ENCODE results near the gene WNK1.
"Not testable (repeated sequence)": the region's sequence is repeated elsewhere in the genome, so short reads cannot be mapped to it uniquely, and the experiment has no call there.

WNK1 gene

DNA sequence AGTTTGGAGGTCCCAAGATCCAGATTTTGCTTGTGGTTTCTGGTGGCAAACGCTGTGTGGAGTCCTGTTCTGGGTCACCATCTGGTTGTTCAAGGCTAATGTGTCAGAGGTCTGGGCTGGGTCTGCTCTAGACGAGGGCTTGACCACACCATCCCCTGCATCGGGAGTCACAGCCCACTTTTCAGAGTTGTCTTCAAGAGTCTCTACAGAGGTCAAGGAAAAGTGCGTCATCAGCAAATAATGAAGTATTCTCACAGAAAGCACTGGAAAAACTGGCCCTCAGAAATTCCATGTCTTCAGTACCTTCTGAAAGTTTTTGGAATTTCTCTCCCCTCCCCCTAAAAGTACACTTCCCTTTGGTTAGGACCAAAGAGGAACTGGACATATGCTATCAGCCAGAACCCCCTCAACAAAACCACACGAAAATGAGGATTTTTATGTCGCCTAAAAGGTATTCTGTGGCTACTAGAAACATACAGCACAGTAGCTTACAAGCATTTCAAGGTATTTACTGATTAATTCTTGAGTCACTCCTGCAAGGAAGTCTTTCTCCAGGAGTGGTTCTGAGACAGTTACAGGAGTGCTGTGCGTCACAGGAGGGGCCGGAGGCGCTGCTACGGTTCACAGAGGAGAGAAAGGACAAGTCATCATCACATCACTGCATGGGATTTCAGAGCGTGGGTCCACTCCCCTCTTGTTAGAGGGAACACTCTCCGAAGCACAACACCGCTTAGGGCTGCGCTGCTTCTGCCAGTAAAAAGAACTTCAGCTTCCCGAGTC lies 161.7 kb downstream of the WNK1 start:
- DNase-seq: no peak

DNA sequence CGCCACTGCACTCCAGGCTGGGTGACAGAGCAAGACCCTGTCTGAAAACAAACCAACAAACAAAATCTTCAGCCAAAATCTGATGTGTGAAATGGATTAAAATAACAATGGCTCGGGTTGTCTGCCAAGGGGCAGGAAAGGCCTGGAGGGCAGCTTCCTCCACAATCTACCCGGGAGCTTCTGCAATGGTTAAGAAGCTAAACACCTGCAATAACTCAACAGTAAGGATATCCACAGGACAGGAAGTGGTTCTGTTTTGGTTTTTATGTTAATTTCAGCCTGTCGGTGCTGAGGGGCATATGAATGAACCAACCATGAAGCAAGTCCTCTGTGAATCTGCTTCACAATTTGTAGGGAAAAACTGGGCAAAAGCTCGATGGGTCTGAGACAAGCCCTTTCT lies 162.7 kb downstream of the WNK1 start:
- DNase-seq: no peak

DNA sequence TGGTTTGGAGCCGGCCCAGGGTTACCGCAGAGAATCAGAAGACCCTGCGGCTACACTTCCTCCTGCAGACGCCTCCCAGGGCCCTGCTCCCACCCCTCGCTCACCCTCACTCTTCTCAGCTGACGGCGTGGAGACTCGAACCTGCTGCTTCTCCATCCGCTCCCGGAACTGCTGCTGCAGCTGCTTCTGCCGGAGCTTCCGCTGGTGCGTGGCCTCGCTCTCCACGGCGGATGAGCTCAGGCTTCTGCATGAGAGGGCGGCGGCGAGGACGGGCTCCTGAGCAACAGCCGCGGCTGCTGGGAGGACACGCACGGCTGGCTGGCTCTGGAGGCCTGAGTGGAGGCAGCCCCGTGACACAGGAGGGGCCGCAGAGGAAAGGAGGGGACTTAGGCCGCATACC lies 163.9 kb downstream of the WNK1 start:
- DNase-seq: peak; percentile 19

DNA sequence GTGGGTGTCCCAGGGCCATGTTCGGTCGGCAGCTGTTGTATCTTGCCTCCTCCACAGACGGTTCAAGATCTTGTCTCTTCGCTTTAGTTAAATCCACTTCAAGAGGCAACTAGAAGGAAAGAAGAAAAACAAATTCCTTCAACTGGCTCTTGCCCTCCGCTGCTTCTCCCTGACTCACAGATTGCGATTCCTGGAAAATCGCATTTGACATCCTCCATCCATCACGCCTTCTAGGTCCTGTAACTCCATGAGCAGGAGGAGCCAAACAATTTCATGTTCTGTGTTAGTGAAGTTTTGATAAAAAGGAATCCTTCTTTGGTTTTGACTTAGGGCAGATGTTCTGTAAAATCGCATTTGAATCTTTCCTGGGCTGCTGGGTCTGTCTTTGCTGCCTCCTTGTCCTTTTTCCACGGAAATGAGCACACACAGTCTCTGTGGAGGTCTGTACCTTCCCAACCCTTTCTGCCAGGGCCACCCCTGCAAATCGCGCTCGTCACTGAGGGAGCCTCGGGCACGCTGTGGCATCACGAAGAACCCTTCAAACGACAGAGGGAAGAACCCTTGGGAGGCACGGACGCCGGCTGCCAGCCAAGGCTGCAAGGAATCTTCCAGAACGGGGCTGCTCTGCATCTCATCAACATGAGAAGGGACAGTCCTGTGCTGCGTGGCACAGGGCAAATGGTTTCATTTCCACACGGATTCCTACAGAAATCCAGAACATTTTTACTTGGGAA lies 164.5 kb downstream of the WNK1 start:
- no peak for DNase-seq

DNA sequence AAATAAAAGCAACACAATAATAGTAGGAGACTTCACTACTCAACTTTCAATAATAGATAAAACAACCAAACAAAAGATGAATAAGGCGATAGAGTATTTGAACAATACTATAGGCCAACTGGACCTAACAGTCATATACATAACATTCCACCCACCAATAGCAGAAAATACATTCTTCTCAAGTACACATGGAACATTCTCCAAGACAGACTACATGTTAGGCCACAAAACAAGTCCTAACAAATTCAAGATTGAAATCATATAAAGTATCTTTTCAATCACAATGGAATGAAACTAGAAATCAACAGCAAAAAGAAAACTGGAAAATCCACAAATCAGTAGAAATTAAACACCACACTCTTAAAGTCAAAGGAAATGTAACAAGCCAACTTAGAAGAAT lies 168.3 kb downstream of the WNK1 start:
- no peak for DNase-seq

DNA sequence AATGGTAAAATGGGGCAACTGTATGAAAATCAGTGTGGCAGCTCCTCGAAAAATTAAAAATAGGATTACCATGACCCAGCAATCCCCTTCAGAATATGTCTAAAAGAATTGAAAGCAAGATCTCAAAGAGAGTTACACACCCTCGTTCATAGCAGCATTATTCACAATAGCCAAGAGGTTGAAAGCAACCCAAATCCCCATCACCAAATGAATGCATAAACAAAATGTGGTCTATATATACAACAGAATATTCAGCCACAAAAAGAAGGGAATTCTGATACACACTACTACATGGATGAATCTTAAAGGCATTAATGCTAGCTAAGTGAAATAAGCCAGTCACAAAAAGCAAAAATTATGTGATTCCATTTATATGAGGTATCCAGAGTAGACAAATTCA lies 169.9 kb downstream of the WNK1 start:
- no peak for DNase-seq

DNA sequence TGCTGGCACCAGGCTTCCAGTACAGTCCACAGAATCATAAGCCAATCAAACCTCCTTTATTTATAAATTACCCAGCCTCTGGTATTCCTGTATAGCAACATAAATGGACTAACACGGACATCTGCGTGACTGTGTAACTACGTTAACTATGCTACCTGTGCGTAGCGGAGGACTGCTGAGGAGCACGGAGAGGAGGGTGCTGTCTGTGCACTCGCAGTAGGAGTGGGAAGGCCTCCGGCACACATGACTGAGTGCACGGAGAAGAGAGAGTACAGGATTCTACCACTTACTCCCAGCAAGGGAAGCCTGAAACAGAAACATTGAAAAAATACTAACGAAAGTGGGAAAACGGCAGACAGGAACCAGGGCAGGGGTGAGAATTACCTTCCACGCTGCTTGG lies 174.3 kb downstream of the WNK1 start:
- DNase-seq: no peak

DNA sequence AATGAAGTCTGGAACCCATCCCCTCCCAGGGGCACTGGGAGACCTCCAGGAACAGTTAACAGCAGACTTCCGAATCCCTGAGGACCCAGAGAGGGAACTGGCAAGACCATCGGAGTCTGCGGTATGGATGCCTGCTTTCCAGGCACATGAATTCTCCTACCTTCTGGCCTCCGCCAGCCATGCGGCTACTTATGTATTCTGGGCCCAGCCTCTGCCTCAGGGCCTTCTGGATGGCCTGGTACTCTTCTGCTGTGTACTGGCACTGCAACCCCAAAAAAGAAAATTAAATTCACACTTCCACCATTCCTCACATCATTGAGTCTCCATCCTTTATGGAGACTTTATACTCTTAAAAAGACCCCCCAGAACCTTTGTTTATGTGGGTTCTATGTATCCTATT lies 178.7 kb downstream of the WNK1 start:
- no peak for DNase-seq

DNA sequence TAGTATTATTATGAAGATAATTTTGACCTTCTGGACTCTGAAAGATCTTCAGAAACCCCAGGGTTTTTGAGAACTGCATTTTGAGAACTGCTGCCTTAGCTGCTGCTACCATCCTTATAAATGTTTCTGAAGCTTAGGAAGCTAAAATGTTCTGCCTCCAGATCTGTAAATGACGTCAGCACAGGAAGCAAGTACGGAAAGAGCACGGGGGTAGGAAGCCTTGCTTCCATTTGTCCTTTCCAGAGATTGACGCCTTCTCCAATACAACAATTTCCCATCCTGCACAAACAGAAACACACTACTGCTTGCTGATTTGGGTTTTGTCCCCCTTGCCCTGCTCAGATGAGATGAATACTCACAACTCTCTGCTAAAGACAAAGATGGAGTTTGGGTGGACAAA lies 179.2 kb downstream of the WNK1 start:
- no peak for DNase-seq

DNA sequence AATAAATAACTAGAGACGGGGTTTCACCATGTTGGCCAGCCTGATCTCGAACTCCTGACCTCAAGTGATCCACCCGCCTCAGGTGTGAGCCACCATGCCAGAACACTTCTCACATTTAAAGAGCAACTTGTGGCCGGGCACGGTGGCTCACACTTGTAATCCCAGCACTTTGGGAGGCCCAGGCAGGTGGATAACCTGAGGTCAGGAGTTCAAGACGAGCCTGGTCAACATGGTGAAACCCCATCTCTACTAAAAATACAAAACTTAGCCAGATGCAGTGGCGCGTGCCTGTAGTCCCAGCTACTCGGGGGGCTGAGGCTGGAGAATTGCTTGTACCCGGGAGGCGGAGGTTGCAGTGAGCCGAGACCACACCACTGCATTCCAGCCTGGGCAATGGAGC lies 183.5 kb downstream of the WNK1 start:
- DNase-seq: not testable (repeated sequence)

DNA sequence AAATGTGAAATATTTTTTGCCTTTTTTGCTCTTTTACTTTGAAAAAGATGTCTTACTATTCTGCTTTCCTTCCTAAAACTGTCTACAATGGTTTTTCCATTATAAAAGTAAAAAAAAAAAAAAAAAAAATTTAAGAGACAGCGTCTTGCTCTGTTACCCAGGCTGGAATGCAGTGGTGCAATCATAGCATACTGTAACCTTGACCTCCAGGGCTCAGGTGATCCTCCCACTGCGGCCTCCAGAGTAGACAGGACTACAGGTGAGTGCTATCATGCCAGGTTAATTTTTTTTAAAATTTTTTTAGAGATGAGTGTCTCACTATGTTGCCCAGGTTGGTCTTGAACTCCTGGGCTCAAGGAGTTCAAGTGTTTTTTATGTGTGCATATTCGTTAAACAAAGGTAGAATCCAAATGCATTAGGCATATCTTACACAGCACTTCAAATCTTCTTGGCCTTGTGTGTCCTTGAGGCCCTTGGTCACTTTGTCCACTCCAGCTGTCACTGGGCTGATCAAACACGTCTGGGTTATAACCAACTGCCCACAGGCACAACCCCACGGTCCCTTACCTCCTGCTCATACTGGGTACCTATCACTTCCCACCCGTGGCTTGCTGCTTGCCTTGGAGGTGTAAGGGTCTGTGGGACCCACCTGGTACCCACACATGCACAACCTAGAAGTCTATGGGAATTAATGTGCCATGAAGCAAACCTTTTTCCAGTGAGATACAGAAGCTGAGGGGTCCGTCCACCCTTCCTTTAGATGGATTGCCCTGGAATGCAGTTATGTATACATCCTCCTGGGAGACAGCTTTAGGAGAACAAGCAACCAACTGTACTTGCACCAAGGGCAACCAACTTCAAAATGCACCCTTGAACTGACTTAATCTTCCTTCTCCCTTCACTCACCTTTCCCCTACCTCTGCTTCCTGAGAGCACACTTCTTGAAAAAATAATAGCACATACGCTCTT lies 184.3 kb downstream of the WNK1 start:
- DNase-seq: no peak

DNA sequence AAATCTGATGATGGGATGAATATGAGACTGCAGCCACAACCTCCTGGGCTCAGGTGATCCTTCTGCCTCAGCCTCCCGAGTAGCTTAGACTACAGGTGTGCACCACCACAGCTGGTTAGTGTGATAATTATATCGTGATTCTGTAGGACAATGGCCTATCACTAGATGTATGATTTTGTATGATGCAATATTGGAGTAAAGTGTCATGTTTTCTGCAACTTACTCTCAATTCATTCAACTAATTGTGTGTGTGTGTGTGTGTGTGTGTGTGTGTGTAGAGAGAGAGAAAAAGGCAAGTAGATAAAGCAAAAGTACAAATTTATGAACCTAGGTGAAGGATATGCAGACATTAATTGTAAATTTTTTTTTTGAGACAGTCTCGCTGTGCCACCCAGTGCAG lies 186.4 kb downstream of the WNK1 start:
- no peak for DNase-seq

DNA sequence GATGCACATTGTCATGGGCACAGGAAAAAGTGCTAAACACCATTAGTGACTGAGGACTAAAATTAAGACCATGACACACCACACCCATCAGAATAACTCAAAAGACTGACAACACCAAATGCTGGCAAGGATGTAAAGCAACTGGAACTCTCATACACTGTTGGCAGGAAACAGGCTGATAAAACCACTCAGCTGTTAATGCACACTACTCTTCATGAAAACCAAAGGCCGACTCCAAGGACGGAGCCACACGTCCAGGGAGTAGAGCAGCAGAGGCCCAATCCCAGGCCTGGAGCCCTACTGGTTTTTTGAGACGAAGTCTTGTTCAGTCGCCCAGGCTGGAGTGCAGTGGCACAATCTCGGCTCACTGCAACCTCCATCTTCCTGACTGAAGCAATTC lies 190.7 kb downstream of the WNK1 start:
- DNase-seq: no peak

DNA sequence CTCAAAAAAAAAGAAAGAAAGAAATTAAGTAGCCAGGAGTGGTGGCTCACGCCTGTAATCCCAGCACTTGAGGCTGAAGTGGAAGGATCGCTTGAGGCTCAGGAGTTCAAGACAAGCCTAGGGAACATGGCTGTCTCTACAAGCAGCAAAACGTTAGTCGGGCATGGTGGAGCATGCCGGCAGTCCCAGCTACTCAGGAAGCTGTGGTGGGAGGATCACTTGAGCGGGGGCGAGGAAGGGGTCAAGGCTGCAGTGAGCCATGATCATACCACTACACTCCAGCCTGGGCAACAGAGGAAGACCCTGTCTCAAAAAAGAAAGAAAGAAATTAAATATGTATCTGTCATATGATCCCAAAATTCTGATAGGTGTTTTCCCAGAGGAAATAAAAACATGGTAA lies 191.8 kb downstream of the WNK1 start:
- no peak for DNase-seq

DNA sequence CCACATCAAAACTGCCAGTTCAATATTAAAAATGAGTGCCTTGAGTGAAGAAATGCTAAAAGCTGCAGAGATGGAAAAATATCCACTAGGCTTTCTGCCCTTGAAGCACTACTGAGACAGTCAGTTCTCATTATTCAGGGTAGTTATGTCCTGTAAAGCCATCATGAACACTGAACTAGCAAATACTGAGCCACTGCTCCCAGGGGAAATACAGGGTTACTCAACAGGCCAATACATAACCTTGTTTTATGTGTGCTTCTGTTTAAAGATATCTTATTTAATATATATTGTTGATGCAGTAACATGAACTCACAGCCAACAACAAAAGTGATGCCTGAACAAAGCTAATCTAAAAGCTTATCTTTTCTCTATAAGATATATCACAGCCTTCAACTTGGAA lies 193.8 kb downstream of the WNK1 start:
- no peak for DNase-seq

DNA sequence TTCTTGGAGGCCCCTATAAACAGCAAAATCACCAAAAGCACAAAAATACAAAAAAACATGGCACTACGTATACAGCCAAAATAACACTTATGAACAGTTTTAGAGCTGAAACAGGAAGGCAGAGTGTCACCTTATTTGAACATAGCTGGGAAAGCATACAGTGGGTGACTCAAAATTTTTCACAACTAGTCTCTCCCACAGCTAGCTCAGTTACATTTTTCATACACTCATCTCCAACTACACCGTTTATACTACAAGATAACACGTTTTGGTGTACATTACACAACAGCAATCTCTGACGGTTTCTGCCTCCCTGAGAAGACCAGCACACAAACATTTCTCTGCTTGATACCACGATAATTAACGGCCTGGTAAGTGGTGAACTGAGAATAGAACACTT lies 194.3 kb downstream of the WNK1 start:
- DNase-seq: no peak

DNA sequence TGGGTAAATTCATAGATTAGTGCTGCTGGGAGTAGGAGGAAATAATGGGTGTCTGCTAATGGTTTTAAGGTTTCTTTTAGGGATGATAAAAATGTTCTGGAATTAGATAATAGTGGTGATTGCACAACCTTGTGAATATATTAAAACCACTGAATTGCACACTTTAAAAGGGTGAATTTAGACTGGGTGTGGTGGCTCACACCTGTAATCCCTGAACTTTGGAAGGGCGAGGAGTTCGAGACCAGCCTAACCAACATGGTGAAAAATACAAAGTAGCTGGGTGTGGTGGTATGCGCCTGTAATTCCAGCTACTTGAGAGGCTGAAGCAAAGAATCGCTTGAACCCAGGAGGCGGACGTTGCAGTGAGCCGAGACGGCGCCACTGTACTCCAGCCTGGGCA lies 195.9 kb downstream of the WNK1 start:
- DNase-seq: no peak

DNA sequence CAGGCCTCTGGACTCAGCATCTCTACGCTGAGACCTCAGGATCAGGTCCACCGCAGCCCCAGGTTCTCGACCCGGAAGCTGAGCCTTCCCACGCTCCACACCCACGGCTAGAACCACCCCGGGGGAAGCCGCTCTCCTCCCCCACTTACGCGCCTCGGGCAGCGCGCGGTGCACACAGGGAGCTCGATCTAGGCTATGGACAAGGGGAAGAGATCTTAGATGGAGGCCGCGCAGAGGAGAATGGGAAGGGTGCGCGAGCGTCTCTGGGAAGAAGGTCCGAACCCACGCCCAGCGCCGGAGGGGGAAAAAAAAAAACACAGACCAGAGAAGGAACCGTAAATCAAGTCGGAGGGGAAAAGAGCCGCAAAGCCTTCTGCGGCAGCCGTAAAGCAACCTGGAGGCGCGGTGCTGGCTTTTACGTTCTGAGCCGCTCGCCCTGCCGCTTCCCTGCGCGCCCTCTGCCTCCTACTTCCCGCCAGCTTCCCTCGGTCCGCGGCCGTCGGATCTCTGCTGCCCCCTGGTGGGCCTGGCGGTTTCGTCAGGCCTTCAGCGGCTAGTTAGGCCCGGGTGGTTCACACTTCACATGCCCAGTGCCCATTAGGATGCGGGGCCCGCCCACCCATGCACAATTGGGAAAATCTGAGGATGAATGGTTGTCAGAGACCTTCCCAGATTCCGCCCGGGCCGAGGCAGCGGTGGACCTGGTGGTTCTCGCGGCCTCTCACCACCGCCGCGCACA lies 197.2 kb downstream of the WNK1 start, which contains the start of gene RAD52:
Gene RAD52 (minus strand): TSS at position 242 of the 739 bp plus-strand sequence. CDS start 16,636 bp downstream, outside the sequence.
- peak; percentile 98 for DNase-seq

DNA sequence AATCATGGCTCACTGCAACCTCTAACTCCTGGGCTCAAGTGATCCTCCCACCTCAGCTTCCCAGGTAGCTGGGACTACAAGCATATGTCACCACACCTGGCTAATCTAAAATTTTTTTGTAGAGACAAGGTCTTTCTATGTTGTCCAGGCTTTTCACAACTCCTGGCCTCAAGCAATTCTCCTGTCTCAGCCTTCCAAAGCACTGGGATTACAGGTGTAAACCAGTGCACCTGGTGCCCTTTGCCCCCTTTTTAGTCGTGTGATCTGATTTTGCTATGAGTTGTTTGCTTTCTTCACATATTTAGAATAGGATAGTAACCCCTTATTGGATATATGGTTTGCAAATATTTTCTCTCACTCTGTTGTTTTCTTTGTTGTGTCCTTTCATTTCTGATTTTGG lies 198.8 kb downstream of the WNK1 start:
- DNase-seq: no peak

DNA sequence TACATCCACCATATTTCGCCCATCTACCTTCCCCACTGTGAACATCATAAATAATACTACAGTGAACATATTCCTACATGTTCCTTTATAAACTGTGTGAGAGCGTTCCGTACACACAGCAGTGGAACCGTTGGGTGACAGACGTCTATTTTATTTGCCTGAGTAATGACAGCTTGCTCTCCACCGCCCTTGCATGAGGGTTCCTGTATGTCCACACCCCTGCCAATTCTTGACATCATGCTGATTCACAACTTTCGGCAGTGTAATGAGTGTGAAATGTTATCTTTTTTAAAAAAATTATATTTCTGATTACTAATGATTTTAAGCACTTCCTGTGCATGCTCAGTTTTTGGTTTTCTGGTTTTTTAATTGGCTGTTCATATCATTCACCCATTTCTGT lies 201.4 kb downstream of the WNK1 start:
- no peak for DNase-seq

DNA sequence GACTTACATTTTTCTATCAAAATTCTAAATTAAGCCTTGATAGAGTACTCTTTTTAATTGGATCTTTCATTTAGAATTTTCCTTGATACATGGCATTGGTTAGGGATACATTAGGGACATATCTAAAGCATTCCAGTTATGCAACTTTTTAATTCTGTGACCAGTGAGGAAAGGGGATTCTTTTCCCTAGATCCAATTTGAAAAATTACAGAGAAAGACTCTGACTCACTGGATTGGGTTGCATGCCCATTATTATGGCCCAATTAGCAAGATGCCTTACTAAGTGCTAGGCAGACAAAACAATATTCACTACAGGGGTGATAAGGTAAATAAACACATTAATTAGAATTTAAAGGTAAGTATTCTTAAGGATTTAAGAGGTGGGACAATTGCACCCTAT lies 202.4 kb downstream of the WNK1 start:
- DNase-seq: no peak

DNA sequence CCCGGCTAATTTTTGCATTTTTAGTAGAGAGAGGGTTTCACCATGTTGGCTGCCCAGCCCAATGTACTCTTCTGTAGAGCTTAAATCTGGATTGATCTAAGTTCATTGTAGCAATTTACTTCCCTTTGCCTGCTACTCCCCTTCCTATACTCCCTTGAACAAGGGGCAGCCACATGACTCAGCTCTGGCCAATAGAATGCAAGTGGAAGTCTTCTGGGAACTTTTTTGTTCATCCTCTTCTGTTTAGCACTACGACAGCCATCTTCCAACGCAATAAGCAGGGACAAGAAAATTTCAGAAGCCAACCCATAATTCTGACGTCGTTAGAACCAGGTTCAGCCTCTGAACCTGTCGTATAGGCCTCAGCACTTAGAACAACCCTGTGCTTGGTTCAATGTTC lies 203.6 kb downstream of the WNK1 start:
- no peak for DNase-seq
